NT2/D1 (cell line): ENCODE results near the gene EIF3M.

Source experiments
- SUZ12 ChIP-seq: IDR thresholded peaks from 2 replicates; pipeline ENCODE4 v1.6.1; 2011; ENCODE audit not compliant: insufficient read length, insufficient read depth; ENCODE audit errors: extremely low read depth
- YY1 ChIP-seq: IDR thresholded peaks from 2 replicates; pipeline ENCODE4 v1.6.1; 2011; ENCODE audit not compliant: insufficient read length, insufficient read depth
- ZNF274 ChIP-seq: IDR thresholded peaks from 2 replicates; pipeline ENCODE4 v1.6.1; 2011; ENCODE audit warnings: mild to moderate bottlenecking, low read depth, low read length

DNA sequence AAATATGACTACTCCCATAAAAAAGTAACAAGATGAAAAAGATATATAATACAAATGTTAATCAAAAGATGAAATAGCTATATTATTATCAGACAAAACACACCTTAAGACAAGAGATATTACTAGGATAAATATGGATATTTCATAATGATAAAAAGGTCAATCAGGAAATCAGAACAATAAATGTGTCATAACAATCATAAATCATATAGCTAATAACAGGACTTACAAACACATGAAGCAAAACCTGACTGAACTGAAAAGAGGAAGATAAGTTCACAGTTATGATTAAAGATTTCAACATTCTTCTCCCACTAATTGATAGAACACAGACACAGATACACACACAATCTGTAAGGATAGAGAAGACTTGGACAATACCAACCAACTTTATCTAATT is 47.2 kb downstream of the EIF3M start:
- TF ChIP-seq SUZ12 (no peak), ZNF274 (no peak), YY1 (no peak)
